A549 treated with CORT108297 at 1 μM for 4 hours (cell line): ENCODE data around the gene BAZ1A. TPM values are rescaled to one million over a fixed set of nuclear protein-coding genes. Genes with fewer than 3 reads are reported as not detected.

Source experiments
- total RNA-seq: library from RNA; stranded (reverse); fragments of 200-300 nt; extraction: Qiagen RNA extraction; gene quantifications from 5 replicates; pipeline ENCODE4 v1.2.3, GENCODE V29; 2022

Gene BAZ1A
- 22.7 to 36.5 TPM (median 25.5 TPM) in 5 replicates for total RNA-seq

GRCh38 chr14:34875031-34875922 lies at the start of gene BAZ1A:
Gene BAZ1A (minus strand): TSS chr14:34875360. CDS start chr14:34874604, 756 bp downstream.

GRCh38 chr14:34714320-34715126 lies 160.6 kb downstream of the BAZ1A start, which contains the start of gene CFL2:
Gene CFL2 (minus strand): TSS chr14:34714593. CDS start chr14:34714540, 53 bp downstream.

Other genes with a start within 250 kb of the BAZ1A start
- 67.8 to 117 TPM (median 76.9 TPM) in 5 replicates for gene SNX6, start 245.2 kb downstream of the BAZ1A start, total RNA-seq
- gene CFL2, start 160.8 kb downstream of the BAZ1A start, total RNA-seq, result 105 to 112 TPM (median 109 TPM) in 5 replicates
- 52.4 to 74.7 TPM (median 56.8 TPM) in 5 replicates for gene SRP54, start 107.6 kb upstream of the BAZ1A start, total RNA-seq
- gene FAM177A1, start 170.9 kb upstream of the BAZ1A start, total RNA-seq, result 89.3 to 97.7 TPM (median 95.8 TPM) in 5 replicates
- gene PPP2R3C, start 246.6 kb upstream of the BAZ1A start, total RNA-seq, result 22.3 to 27.6 TPM (median 25.1 TPM) in 5 replicates
- 31.3 to 39.1 TPM (median 33.8 TPM) in 5 replicates for gene PRORP, start 247.2 kb upstream of the BAZ1A start, total RNA-seq